WTC11 (cell line): ENCODE results near the gene ITIH5. TPM values are rescaled to one million over a fixed set of nuclear protein-coding genes. Genes with fewer than 3 reads are reported as not detected.

Source experiments
- ATAC-seq: fragments of 200-7000 bp; cut with Tn5 transposase; 2 replicates; pipeline ENCODE4 v1.10.0; 2021; ENCODE audit warnings: mild to moderate bottlenecking, moderate library complexity
- CTCF ChIA-PET: fragments of 300-600 bp; sonication (Branson Sonifier 250); formaldehyde crosslinking; loops from one replicate; lab custom pipeline; 2021; ENCODE audit warnings: antibody characterized with exemption; lab: Charles Lee
- POLR2A ChIA-PET: fragments of 350-600 bp; sonication (Branson Sonifier 250); formaldehyde crosslinking; loops from one replicate; lab custom pipeline; 2021; ENCODE audit warnings: antibody characterized with exemption; lab: Charles Lee
- DNase-seq: peaks from one replicate; pipeline ENCODE4 v3.0.0; 2021; ENCODE audit warnings: low spot score
- H3K27ac Mint-ChIP-seq: 2 replicates; pipeline ENCODE4 v1.8.0; 2021; ENCODE audit warnings: mixed read lengths
- H3K27me3 Mint-ChIP-seq: 2 replicates; pipeline ENCODE4 v1.8.0; 2021; ENCODE audit warnings: low read depth, mild to moderate bottlenecking, moderate library complexity, mixed read lengths
- H3K36me3 Mint-ChIP-seq: 2 replicates; pipeline ENCODE4 v1.8.0; 2021; ENCODE audit warnings: mixed read lengths
- H3K4me1 Mint-ChIP-seq: 2 replicates; pipeline ENCODE4 v1.8.0; 2022; ENCODE audit warnings: mixed read lengths
- H3K4me3 Mint-ChIP-seq: 2 replicates; pipeline ENCODE4 v1.8.0; 2021; ENCODE audit warnings: mild to moderate bottlenecking, moderate library complexity, mixed read lengths
- H3K9me3 Mint-ChIP-seq: 2 replicates; pipeline ENCODE4 v1.8.0; 2021; ENCODE audit warnings: mixed read lengths
- GABPB1 ChIP-seq: sonication (generic); formaldehyde crosslinking; IDR thresholded peaks from 2 replicates; pipeline ENCODE4 v1.8.1; 2023; ENCODE audit warnings: mild to moderate bottlenecking, missing genetic modification reagents
- GRHL2 ChIP-seq: fragments of 250-450 bp; sonication (Bioruptor Pico); IDR thresholded peaks from 2 replicates; pipeline ENCODE4 v1.8.0; 2022; ENCODE audit warnings: mild to moderate bottlenecking, moderate library complexity; ENCODE audit not compliant: insufficient replicate concordance, severe bottlenecking
- GTF2I ChIP-seq: fragments of 250-450 bp; sonication (Bioruptor Pico); conservative IDR thresholded peaks from 2 replicates; pipeline ENCODE4 v1.4.0; 2021; ENCODE audit warnings: mild to moderate bottlenecking
- SOX15 ChIP-seq: fragments of 250-450 bp; sonication (Bioruptor Pico); IDR thresholded peaks from 2 replicates; pipeline ENCODE4 v1.9.0; 2021; ENCODE audit warnings: mild to moderate bottlenecking
- ZNF219 ChIP-seq: sonication (generic); formaldehyde crosslinking; IDR thresholded peaks from 2 replicates; pipeline ENCODE4 v1.8.0; 2023; ENCODE audit warnings: missing genetic modification reagents, mild to moderate bottlenecking, borderline replicate concordance
- ZNF396 ChIP-seq: fragments of 250-450 bp; sonication (Bioruptor Pico); IDR thresholded peaks from 2 replicates; pipeline ENCODE4 v1.8.0; 2021; ENCODE audit warnings: mild to moderate bottlenecking, moderate library complexity, borderline replicate concordance
- total RNA-seq: library from RNA; stranded (reverse); gene quantifications from 3 replicates; pipeline ENCODE4 v1.2.3, GENCODE V29; 2021
- TF ChIP-seq, protein P1 (sequence below): sonication (generic); formaldehyde crosslinking; IDR thresholded peaks from 2 replicates; pipeline ENCODE4 v1.8.1; 2023; ENCODE audit warnings: mild to moderate bottlenecking, moderate library complexity, missing genetic modification reagents
- TF ChIP-seq, protein P2 (sequence below): sonication (generic); formaldehyde crosslinking; conservative IDR thresholded peaks from 2 replicates; pipeline ENCODE4 v1.8.1; 2022; ENCODE audit warnings: mild to moderate bottlenecking, missing genetic modification reagents
- TF ChIP-seq, protein P3 (sequence below): sonication (generic); formaldehyde crosslinking; IDR thresholded peaks from 2 replicates; pipeline ENCODE4 v1.8.1; 2022; ENCODE audit warnings: low read depth, missing genetic modification reagents, borderline replicate concordance
- TF ChIP-seq, protein P4 (sequence below): fragments of 250-450 bp; sonication (Bioruptor Pico); IDR thresholded peaks from 2 replicates; pipeline ENCODE4 v1.9.0; 2021; ENCODE audit warnings: mild to moderate bottlenecking, borderline replicate concordance
- TF ChIP-seq, protein P5 (sequence below): sonication (generic); formaldehyde crosslinking; IDR thresholded peaks from 2 replicates; pipeline ENCODE4 v1.8.1; 2023; ENCODE audit warnings: mild to moderate bottlenecking, missing genetic modification reagents

Gene ITIH5
- total RNA-seq, 1 experiment from 2014 or later: 3.1 TPM

DNA sequence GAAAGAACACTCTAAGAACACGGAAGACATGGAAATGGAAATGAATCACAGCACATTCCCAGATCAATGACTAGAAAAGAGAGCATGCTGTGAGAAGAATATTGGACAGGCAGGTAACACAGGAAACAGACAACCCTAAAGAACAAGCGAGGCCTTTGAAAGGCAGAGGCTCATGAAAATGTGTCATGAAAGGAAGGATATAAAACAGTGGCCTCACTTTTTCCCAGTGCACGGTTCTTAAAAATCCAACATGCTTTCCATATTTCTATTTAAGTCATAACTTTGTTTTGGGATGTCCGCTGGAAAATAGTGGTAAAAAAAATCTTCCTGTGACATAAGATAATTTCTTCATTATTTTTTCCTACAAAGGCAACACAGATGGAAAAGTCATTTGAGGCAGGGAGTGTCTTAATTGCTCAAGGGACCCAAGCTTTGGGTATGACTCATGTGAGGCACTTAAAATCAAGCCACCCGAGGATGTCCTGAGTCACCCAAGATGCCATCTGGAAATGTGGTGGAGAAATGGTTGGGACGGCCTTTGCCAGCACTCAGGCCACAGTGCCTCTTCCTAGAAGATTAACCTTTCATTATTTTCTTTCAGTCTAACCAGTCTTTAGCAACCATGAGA lies 17.0 kb downstream of the ITIH5 start:
- H3K27me3 Mint-ChIP-seq: no peaks in the 10 kb centered on the region
- H3K4me1 Mint-ChIP-seq: peaks cover 18% of the 10 kb centered on the region
- no peak overlapping the region for H3K27ac Mint-ChIP-seq
- POLR2A ChIA-PET: no interaction called here
- DNase-seq (no peak), ATAC-seq (no peak)
- CTCF ChIA-PET: interaction anchor here (2.5 kb wide), 1 partner anchor 124 kb away, joined by 5 read pairs; no protein-coding TSS in a partner anchor
- H3K4me3 Mint-ChIP-seq: no peak overlapping the region
- peaks cover 7% of the 10 kb centered on the region for H3K36me3 Mint-ChIP-seq
- peaks cover 12% of the 10 kb centered on the region for H3K9me3 Mint-ChIP-seq
- TF ChIP-seq SOX15 (no peak), GTF2I (CRISPR knock-in tag) (no peak), GABPB1 (CRISPR knock-in tag) (no peak), ZNF219 (CRISPR knock-in tag) (no peak)
- TF ChIP-seq, protein P1, sequence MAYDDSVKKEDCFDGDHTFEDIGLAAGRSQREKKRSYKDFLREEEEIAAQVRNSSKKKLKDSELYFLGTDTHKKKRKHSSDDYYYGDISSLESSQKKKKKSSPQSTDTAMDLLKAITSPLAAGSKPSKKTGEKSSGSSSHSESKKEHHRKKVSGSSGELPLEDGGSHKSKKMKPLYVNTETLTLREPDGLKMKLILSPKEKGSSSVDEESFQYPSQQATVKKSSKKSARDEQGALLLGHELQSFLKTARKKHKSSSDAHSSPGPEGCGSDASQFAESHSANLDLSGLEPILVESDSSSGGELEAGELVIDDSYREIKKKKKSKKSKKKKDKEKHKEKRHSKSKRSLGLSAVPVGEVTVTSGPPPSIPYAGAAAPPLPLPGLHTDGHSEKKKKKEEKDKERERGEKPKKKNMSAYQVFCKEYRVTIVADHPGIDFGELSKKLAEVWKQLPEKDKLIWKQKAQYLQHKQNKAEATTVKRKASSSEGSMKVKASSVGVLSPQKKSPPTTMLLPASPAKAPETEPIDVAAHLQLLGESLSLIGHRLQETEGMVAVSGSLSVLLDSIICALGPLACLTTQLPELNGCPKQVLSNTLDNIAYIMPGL (CRISPR knock-in tag): no peak
- TF ChIP-seq, protein P2, sequence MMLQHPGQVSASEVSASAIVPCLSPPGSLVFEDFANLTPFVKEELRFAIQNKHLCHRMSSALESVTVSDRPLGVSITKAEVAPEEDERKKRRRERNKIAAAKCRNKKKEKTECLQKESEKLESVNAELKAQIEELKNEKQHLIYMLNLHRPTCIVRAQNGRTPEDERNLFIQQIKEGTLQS: no peak
- TF ChIP-seq, protein P3, sequence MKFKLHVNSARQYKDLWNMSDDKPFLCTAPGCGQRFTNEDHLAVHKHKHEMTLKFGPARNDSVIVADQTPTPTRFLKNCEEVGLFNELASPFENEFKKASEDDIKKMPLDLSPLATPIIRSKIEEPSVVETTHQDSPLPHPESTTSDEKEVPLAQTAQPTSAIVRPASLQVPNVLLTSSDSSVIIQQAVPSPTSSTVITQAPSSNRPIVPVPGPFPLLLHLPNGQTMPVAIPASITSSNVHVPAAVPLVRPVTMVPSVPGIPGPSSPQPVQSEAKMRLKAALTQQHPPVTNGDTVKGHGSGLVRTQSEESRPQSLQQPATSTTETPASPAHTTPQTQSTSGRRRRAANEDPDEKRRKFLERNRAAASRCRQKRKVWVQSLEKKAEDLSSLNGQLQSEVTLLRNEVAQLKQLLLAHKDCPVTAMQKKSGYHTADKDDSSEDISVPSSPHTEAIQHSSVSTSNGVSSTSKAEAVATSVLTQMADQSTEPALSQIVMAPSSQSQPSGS (CRISPR knock-in tag): no peak
- TF ChIP-seq, protein P4, sequence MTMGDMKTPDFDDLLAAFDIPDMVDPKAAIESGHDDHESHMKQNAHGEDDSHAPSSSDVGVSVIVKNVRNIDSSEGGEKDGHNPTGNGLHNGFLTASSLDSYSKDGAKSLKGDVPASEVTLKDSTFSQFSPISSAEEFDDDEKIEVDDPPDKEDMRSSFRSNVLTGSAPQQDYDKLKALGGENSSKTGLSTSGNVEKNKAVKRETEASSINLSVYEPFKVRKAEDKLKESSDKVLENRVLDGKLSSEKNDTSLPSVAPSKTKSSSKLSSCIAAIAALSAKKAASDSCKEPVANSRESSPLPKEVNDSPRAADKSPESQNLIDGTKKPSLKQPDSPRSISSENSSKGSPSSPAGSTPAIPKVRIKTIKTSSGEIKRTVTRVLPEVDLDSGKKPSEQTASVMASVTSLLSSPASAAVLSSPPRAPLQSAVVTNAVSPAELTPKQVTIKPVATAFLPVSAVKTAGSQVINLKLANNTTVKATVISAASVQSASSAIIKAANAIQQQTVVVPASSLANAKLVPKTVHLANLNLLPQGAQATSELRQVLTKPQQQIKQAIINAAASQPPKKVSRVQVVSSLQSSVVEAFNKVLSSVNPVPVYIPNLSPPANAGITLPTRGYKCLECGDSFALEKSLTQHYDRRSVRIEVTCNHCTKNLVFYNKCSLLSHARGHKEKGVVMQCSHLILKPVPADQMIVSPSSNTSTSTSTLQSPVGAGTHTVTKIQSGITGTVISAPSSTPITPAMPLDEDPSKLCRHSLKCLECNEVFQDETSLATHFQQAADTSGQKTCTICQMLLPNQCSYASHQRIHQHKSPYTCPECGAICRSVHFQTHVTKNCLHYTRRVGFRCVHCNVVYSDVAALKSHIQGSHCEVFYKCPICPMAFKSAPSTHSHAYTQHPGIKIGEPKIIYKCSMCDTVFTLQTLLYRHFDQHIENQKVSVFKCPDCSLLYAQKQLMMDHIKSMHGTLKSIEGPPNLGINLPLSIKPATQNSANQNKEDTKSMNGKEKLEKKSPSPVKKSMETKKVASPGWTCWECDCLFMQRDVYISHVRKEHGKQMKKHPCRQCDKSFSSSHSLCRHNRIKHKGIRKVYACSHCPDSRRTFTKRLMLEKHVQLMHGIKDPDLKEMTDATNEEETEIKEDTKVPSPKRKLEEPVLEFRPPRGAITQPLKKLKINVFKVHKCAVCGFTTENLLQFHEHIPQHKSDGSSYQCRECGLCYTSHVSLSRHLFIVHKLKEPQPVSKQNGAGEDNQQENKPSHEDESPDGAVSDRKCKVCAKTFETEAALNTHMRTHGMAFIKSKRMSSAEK: no peak

DNA sequence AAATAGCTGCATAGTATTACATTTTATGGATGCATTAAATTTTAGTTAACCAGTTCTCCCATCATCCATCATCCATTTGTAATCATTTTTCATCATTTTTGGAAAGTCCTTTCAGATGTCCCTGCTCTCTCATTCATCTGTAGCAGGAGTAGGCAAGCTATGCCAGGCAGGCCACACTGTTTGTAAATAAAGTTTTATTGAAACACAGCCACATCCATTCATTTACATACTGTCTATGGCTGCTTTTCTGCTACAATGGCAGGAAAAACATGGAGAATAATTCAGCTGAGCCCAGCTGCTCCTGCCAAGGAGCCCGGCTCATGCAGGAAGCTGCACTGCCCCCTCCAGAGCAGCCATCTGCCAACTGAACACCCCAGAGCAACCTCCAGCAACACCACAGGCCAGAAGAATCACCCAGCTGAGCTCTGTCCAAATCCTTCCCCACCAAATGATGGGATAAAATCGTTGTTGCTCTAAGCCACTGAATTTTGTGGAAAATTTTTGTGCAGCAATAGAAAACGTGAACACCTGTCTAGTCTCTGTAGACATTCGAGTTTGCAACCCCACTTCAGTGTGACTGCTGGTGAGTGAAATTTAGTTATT lies 19.6 kb downstream of the ITIH5 start:
- ChIA-PET POLR2A (interaction anchor here (0.6 kb wide), 2 partner anchors 11 to 28 kb away, joined by 3 read pairs; no protein-coding TSS in a partner anchor), CTCF (interaction anchor here (0.6 to 3.1 kb wide), 3 partner anchors 20 to 84 kb away, joined by 3 to 13 read pairs (median 3); partner anchors contain the start of gene ITIH5)
- TF ChIP-seq, protein P5, sequence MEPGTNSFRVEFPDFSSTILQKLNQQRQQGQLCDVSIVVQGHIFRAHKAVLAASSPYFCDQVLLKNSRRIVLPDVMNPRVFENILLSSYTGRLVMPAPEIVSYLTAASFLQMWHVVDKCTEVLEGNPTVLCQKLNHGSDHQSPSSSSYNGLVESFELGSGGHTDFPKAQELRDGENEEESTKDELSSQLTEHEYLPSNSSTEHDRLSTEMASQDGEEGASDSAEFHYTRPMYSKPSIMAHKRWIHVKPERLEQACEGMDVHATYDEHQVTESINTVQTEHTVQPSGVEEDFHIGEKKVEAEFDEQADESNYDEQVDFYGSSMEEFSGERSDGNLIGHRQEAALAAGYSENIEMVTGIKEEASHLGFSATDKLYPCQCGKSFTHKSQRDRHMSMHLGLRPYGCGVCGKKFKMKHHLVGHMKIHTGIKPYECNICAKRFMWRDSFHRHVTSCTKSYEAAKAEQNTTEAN (CRISPR knock-in tag): no peak
- TF ChIP-seq, protein P3 (CRISPR knock-in tag): no peak
- no peak for TF ChIP-seq ZNF396
- no peak for TF ChIP-seq GRHL2 (CRISPR knock-in tag)
- no peak for DNase-seq
- Mint-ChIP-seq H3K4me1 (peaks cover 20% of the 10 kb centered on the region), H3K4me3 (no peak overlapping the region), H3K36me3 (peaks cover 7% of the 10 kb centered on the region), H3K27ac (no peak overlapping the region), H3K9me3 (peaks cover 12% of the 10 kb centered on the region), H3K27me3 (no peaks in the 10 kb centered on the region)
- no peak for ATAC-seq
